IPS-11a (cell line): ENCODE results near the gene NYAP1.
"Not testable (repeated sequence)": the region's sequence is repeated elsewhere in the genome, so short reads cannot be mapped to it uniquely, and the experiment has no call there.

ENCODE experiments used
- H3K4me3 ChIP-seq: one replicate; pipeline ENCODE4 v1.5.1; 2013; ENCODE audit warnings: low read depth, low read length, control low read depth

NYAP1 gene

GRCh38 chr7:100481466-100481865 is 2.3 kb upstream of the NYAP1 start:
- H3K4me3 ChIP-seq: no peak overlapping the region

DNA sequence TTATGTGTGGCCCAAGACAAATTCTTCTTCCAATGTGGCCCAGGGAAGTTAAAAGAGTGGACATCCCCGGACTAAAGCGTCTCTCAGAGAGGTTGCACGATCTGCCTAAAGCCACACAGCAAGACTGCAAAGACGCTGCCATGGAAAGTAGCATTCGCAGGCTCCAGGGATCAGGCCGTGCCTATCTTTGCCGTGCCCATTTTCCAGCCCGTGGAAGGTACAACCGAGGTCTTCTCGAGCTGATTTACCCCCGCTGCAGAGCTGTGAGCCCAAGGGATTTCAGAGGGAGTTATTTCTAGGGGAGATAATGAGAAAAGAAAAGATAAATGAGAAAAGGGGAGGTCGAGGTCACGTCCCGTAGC is 1.0 kb upstream of the NYAP1 start:
- peak overlapping the region; percentile 38 for H3K4me3 ChIP-seq

DNA sequence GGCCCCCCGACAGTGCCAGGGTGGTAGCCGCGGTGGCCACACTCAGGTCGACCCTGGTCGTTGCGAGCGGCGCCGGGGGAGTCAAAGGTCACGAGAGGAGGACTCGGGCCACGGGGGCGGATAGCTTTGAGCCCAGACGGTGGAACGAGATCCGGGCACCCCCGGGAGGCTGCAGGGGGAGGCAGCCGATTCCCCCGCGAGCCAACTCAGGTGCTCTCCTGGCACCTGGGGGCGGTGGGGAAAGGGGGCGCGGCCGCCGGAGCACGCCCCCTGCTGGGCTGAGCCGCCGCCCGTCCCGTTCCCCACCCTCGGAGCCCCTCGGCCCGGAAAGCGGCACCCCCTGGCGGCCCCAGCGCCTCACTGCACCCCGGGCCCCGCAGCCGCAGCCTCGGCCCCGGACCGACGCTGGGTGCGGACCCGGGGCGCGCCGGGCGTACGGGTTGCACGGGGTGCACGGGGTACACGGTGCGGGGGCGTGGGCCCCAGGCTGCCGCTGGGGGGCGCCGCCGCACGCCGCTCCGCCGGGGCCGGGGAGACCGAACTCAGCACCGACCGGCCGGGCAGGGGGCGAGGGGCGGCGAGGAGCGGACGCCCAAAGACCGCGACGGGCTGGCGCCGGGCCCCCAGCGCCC is 521 bp upstream of the NYAP1 start:
- H3K4me3 ChIP-seq: peak overlapping the region; percentile 38

DNA sequence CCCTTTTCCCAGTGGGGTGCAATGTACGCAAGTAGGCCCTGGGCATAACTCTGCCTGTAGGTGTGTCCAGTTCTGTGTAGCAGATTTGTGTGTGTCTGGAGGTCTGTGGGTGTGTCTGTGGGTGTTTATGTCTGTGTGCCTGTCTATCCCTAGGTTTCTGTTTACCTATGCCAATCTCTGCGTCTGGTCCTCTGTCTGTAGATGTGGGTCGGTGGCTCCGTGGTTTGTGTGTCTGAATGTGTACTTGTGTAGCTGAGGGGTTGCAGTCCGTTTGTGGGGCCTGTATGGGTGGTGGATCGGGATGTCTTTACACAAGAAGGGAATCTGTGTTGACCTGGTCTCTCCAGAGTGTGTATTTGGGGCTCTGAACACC is 932 bp downstream of the NYAP1 start:
- H3K4me3 ChIP-seq: no peak overlapping the region

DNA sequence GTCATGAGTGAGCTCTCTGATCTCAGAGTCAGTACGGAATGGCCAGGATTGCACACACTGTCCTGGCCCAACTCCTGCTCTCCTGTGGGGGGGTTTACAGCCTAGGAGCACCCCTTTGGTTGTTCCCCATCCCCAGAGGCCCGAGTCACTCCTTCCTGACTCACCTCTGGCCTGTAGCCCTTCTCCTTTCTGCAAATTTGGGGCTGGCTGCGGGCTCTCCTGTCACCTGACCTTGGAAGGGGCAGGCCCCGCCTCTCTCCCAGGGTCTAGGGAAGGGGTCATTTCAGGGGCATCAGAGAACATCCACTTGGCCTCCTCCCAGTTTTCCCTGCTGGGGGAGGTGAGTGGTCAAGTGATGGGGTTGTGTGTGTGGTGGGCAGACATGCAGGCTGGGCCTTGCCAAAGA is 1.7 kb downstream of the NYAP1 start:
- no peak overlapping the region for H3K4me3 ChIP-seq

GRCh38 chr7:100486111-100486636 is 2.4 kb downstream of the NYAP1 start:
- no peak overlapping the region for H3K4me3 ChIP-seq

- no peak overlapping the region for H3K4me3 ChIP-seq
Measured at GRCh38 chr7:100486753-100487446, 3.2 kb downstream of the NYAP1 start.

- no peak overlapping the region for H3K4me3 ChIP-seq
Measured at GRCh38 chr7:100488333-100489095, 4.8 kb downstream of the NYAP1 start.

DNA sequence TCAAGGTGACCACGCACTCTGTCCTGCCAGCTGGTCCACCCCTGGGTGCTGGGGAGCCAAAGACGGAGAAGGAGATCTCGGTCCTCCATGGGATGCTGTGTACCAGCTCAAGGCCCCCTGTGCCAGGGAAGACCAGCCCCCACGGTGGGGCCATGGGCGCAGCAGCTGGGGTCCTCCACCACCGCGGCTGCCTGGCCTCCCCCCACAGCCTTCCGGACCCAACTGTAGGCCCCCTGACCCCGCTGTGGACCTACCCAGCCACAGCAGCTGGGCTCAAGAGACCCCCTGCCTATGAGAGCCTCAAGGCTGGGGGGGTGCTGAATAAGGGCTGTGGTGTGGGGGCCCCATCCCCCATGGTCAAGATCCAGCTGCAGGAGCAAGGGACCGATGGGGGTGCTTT is 5.4 kb downstream of the NYAP1 start:
- no peak overlapping the region for H3K4me3 ChIP-seq

GRCh38 chr7:100489824-100490223 is 6.1 kb downstream of the NYAP1 start:
- no peak overlapping the region for H3K4me3 ChIP-seq

DNA sequence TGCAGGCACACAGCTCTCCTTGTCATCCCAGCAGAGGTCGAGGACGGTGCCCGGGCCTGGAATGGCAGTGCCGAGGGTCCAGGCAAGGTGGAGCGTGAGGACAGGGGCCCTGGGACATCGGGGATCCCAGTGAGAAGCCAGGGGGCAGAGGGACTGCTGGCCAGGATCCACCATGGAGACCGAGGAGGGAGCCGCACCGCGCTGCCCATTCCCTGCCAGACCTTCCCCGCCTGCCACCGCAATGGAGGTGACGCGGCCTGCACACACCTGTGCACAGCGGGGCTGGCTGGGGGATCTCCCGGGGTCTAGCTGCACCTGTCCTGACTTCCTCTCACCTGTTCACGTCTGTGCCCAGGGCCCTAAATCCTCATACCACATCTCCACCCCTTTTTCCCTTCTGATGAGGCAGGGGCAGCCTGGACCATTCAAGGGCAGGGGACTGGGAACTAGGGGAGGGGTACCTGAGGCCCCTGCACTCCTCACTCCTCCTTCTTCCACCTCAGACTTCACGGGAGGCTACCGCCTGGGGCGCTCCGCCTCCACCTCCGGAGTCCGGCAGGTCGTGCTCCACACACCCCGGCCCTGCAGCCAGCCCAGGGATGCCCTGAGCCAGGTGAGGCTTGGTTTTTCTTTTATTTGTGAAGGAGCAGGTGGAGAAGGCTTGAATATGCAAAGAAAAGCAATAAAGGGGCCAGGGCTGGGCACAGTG is 6.9 kb downstream of the NYAP1 start:
- no peak overlapping the region for H3K4me3 ChIP-seq

GRCh38 chr7:100491192-100491578 is 7.5 kb downstream of the NYAP1 start:
- H3K4me3 ChIP-seq: no peak overlapping the region

DNA sequence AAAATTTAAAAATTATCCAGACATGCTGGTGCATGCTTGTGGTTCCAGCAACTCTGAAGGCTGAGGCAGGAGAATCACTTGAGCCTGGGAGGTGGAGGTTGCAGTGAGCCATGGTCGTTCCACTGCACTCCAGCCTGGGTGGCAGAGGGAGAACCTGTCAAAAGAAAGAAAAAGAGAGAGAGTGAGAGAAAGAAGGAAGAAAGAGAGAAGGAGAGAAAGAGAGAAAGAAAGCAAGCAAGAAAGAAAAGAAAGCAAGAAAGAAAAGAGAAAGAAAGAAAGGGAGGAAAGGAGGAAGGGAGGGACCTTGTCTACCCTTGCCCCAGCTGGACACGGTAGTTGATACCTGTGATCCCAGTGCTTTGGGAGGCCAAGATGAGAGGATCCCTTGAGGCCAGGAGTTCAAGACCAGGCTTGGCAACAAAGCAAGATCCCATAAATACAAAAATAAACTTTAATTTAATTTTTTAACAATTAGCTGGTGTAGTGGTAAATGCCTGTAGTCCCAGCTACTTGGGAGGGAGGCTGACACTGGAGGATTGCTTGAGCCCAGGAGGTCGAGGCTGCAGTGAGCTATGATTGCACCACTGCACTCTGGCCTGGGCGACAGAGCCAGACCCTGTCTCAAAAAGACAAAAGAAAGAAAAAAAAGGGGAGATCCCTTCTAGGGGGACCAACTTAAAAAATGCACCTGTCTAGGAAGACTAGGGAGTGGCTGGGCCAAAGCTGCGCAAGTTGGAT is 9.2 kb downstream of the NYAP1 start:
- H3K4me3 ChIP-seq: peak overlapping the region; percentile 25

GRCh38 chr7:100493476-100494264 is 9.9 kb downstream of the NYAP1 start:
- peak overlapping the region; percentile 25 for H3K4me3 ChIP-seq

DNA sequence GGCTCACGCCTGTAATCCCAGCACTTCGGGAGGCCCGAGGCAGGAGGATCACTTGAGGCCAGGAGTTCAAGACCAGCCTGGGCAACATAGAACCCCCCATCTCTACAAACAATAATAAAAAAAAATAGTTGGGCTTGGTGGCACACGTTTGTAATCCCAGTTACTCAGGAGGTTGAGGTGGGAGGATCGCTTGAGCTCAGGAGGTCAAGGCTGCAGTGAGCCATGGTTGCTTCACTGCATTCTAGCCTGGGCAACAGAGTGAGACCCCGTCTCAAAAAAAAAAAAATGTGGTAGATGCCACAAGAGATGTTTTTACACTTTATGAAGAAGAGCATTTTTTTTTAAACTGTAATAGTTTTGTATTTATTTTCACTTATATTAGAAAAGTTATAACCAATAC is 12.8 kb downstream of the NYAP1 start:
- H3K4me3 ChIP-seq: no peak overlapping the region

DNA sequence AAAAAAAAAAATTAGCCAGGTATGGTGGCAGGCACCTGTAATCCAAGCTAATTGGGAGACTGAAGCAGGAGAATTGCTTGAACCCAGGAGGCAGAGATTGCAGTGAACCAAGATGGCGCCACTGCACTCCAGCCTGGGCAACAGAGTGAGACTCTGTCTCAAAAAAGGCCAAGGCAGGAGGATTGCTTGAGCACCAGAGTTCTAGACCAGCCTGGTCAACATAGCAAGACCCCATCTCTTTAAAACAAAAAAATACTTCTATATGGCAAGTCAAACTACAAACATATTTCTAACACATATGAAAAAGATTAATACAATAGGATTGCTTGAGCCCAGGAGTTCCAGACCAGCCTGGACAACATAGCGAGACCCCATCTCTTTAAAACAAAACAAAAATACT is 17.0 kb downstream of the NYAP1 start:
- H3K4me3 ChIP-seq: not testable (repeated sequence)

DNA sequence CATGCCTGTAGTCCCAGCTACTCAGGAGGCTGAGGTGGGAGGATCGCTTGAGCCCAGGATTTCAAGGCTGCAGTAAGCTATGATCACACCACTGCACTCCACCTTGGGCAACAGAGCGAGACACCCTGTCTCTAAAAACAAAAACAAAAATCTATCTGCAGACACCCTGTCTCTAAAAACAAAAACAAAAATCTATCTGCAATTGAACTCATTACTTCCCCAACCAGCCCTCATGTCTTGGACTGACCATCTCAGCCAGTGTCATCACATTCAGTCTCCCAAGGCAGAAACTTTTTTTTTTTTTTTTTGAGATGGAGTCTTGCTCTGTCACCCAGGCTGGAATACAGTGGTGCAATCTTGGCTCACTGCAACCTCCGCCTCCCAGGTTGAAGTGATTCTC is 20.3 kb downstream of the NYAP1 start:
- not testable (repeated sequence) for H3K4me3 ChIP-seq

GRCh38 chr7:100504887-100505611 is 21.3 kb downstream of the NYAP1 start:
- H3K4me3 ChIP-seq: no peak overlapping the region

- H3K4me3 ChIP-seq: no peak overlapping the region
Measured at GRCh38 chr7:100506356-100506923, 22.7 kb downstream of the NYAP1 start.
